WI38 (cell line): ENCODE results near the gene CHFR.
"Not testable (repeated sequence)": the region's sequence is repeated elsewhere in the genome, so short reads cannot be mapped to it uniquely, and the experiment has no call there.

Source experiments
- H3K4me3 ChIP-seq: 2 replicates; pipeline ENCODE4 v1.5.1; 2011; ENCODE audit warnings: low read depth, mild to moderate bottlenecking, control low read depth, low read length
- TF ChIP-seq, protein P1 (sequence below): IDR thresholded peaks from 2 replicates; pipeline ENCODE4 v1.5.1; 2012; ENCODE audit warnings: low read depth, mild to moderate bottlenecking, control low read depth, low read length

Gene CHFR, protein sequence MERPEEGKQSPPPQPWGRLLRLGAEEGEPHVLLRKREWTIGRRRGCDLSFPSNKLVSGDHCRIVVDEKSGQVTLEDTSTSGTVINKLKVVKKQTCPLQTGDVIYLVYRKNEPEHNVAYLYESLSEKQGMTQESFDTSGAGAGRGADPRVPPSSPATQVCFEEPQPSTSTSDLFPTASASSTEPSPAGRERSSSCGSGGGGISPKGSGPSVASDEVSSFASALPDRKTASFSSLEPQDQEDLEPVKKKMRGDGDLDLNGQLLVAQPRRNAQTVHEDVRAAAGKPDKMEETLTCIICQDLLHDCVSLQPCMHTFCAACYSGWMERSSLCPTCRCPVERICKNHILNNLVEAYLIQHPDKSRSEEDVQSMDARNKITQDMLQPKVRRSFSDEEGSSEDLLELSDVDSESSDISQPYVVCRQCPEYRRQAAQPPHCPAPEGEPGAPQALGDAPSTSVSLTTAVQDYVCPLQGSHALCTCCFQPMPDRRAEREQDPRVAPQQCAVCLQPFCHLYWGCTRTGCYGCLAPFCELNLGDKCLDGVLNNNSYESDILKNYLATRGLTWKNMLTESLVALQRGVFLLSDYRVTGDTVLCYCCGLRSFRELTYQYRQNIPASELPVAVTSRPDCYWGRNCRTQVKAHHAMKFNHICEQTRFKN

GRCh38 chr12:132887513-132888351, at the start of gene CHFR:
CHFR (minus strand) TSS chr12:132887605; CDS start chr12:132887328, 277 bp downstream.
- H3K4me3 ChIP-seq = peak within 1 kb of the TSS; percentile 74
- TF ChIP-seq, protein P1, sequence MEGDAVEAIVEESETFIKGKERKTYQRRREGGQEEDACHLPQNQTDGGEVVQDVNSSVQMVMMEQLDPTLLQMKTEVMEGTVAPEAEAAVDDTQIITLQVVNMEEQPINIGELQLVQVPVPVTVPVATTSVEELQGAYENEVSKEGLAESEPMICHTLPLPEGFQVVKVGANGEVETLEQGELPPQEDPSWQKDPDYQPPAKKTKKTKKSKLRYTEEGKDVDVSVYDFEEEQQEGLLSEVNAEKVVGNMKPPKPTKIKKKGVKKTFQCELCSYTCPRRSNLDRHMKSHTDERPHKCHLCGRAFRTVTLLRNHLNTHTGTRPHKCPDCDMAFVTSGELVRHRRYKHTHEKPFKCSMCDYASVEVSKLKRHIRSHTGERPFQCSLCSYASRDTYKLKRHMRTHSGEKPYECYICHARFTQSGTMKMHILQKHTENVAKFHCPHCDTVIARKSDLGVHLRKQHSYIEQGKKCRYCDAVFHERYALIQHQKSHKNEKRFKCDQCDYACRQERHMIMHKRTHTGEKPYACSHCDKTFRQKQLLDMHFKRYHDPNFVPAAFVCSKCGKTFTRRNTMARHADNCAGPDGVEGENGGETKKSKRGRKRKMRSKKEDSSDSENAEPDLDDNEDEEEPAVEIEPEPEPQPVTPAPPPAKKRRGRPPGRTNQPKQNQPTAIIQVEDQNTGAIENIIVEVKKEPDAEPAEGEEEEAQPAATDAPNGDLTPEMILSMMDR = no peak

- not testable (repeated sequence) for H3K4me3 ChIP-seq
These were observed 49.5 kb upstream of the CHFR start for GRCh38 chr12:132936921-132937320.

- no peak overlapping the region for H3K4me3 ChIP-seq
- TF ChIP-seq, protein P1 = no peak
These were observed 48.8 kb upstream of the CHFR start for GRCh38 chr12:132936163-132936562.

- TF ChIP-seq, protein P1 = no peak
- H3K4me3 ChIP-seq = no peak overlapping the region
These were observed 39.0 kb upstream of the CHFR start for GRCh38 chr12:132926415-132926833.

- TF ChIP-seq, protein P1 = no peak
These were observed 38.4 kb upstream of the CHFR start for GRCh38 chr12:132925597-132926414.

DNA sequence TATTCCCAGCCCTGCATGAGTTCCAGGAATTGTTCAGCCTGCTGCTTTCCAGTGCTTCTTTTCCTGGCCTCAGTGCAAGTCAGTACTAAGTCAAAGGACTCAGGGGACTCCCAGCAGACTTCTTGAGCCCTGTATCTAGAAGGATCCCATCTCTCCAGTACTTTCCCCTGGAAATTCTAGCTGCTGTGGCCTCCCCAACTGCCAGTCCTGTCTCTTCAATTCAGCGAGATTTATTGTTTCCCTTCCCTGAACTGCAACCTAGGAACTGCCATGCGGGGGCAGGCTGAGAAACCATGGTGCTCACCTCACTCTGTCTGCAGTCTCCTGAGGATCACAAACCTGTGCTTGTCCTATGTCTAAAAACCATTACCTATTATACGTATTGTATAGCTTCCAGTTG, 37.0 kb upstream of the CHFR start:
- TF ChIP-seq, protein P1 = no peak
- H3K4me3 ChIP-seq = no peak overlapping the region

More at GRCh38 chr12:132925597-132926414, 38.4 kb upstream of the CHFR start:
- H3K4me3 ChIP-seq = no peak overlapping the region
